ENCODE measurements around the gene ELANE.

Gene ELANE

GRCh38 chr19:821825-822503 lies 30.1 kb upstream of the ELANE start, which contains the start of gene PLPPR3:
Gene PLPPR3 (minus strand): TSS chr19:821955. CDS start chr19:821559, 396 bp downstream.
- no peak within 1 kb of the TSS for H2AFZ ChIP-seq (ENCODE audit: low read length)
- H3K4me2 ChIP-seq (ENCODE audit: low read length): no peak within 1 kb of the TSS
- H3K9ac ChIP-seq (ENCODE audit: low read length): no peak within 1 kb of the TSS
- H3K27ac ChIP-seq (ENCODE audit: low read depth, low read length, poor library complexity, severe bottlenecking): no peak within 1 kb of the TSS
- no peaks in the 10 kb centered on the region for H3F3A ChIP-seq (ENCODE audit: insufficient read depth, low read length)
- no peak within 1 kb of the TSS for H3K4me3 ChIP-seq (ENCODE audit: low read depth, low read length, poor library complexity, severe bottlenecking)
- H3K9me2 ChIP-seq (ENCODE audit: low read depth, low read length): no peaks in the 10 kb centered on the region
- TF ChIP-seq EZH2 (IDR thresholded peaks at IDR 0.05; ENCODE audit: borderline replicate concordance, low read length): no peak
- no peak for TF ChIP-seq CTCF (IDR thresholded peaks at IDR 0.05; ENCODE audit: low read length)
- peaks cover 4% of the 10 kb centered on the region; the same call in 1 of the 2 replicates for H3K27me3 ChIP-seq (ENCODE audit: insufficient read depth, low read length)
- H3K9me3 ChIP-seq (ENCODE audit: low read length): no peaks in the 10 kb centered on the region
- no peaks in the 10 kb centered on the region for H4K20me1 ChIP-seq (ENCODE audit: insufficient read depth, low read length)
- H3K79me2 ChIP-seq (ENCODE audit: insufficient read depth, low read length): no peaks in the 10 kb centered on the region
- H3K4me1 ChIP-seq (ENCODE audit: insufficient read depth, low read length, severe bottlenecking): no peaks in the 10 kb centered on the region
- no peaks in the 10 kb centered on the region for H3K36me3 ChIP-seq (ENCODE audit: insufficient read depth, low read length)

GRCh38 chr19:823565-824121 lies 28.5 kb upstream of the ELANE start:
- no peaks in the 10 kb centered on the region for H3K9me3 ChIP-seq (ENCODE audit: low read length)
- H2AFZ ChIP-seq (ENCODE audit: low read length): no peak overlapping the region
- no peak overlapping the region for H3K9ac ChIP-seq (ENCODE audit: low read length)
- no peak for TF ChIP-seq CTCF (IDR thresholded peaks at IDR 0.05; ENCODE audit: low read length)
- no peak for TF ChIP-seq EZH2 (IDR thresholded peaks at IDR 0.05; ENCODE audit: borderline replicate concordance, low read length)
- H3K27ac ChIP-seq (ENCODE audit: low read depth, low read length, poor library complexity, severe bottlenecking): no peak overlapping the region
- no peak overlapping the region for H3K4me3 ChIP-seq (ENCODE audit: low read depth, low read length, poor library complexity, severe bottlenecking)
- no peaks in the 10 kb centered on the region for H4K20me1 ChIP-seq (ENCODE audit: insufficient read depth, low read length)
- no peaks in the 10 kb centered on the region for H3K36me3 ChIP-seq (ENCODE audit: insufficient read depth, low read length)
- H3K27me3 ChIP-seq (ENCODE audit: insufficient read depth, low read length): peaks cover 4% of the 10 kb centered on the region; the same call in 1 of the 2 replicates
- H3K79me2 ChIP-seq (ENCODE audit: insufficient read depth, low read length): no peaks in the 10 kb centered on the region
- H3F3A ChIP-seq (ENCODE audit: insufficient read depth, low read length): no peaks in the 10 kb centered on the region
- no peaks in the 10 kb centered on the region for H3K9me2 ChIP-seq (ENCODE audit: low read depth, low read length)
- H3K4me2 ChIP-seq (ENCODE audit: low read length): no peak overlapping the region
- no peaks in the 10 kb centered on the region for H3K4me1 ChIP-seq (ENCODE audit: insufficient read depth, low read length, severe bottlenecking)

- Histone ChIP-seq H3K4me3 (ENCODE audit: low read depth, low read length, poor library complexity, severe bottlenecking) (no peak overlapping the region), H3K9me3 (ENCODE audit: low read length) (no peaks in the 10 kb centered on the region), H3K4me2 (ENCODE audit: low read length) (no peak overlapping the region), H3K4me1 (ENCODE audit: insufficient read depth, low read length, severe bottlenecking) (no peaks in the 10 kb centered on the region), H3K79me2 (ENCODE audit: insufficient read depth, low read length) (no peaks in the 10 kb centered on the region), H3F3A (ENCODE audit: insufficient read depth, low read length) (no peaks in the 10 kb centered on the region), H3K9ac (ENCODE audit: low read length) (no peak overlapping the region), H3K36me3 (ENCODE audit: insufficient read depth, low read length) (no peaks in the 10 kb centered on the region), H4K20me1 (ENCODE audit: insufficient read depth, low read length) (no peaks in the 10 kb centered on the region), H2AFZ (ENCODE audit: low read length) (no peak overlapping the region), H3K9me2 (ENCODE audit: low read depth, low read length) (no peaks in the 10 kb centered on the region), H3K27me3 (ENCODE audit: insufficient read depth, low read length) (peaks cover 4% of the 10 kb centered on the region; the same call in 1 of the 2 replicates), H3K27ac (ENCODE audit: low read depth, low read length, poor library complexity, severe bottlenecking) (no peak overlapping the region)
- TF ChIP-seq CTCF (IDR thresholded peaks at IDR 0.05; ENCODE audit: low read length): no peak
- no peak for TF ChIP-seq EZH2 (IDR thresholded peaks at IDR 0.05; ENCODE audit: borderline replicate concordance, low read length)
These were observed 27.2 kb upstream of the ELANE start for GRCh38 chr19:824885-825284.
